Sigmoid colon (tissue), 4 donors: ENCODE data around the gene NRL.
"Not testable (repeated sequence)": the region's sequence is repeated elsewhere in the genome, so short reads cannot be mapped to it uniquely, and the experiment has no call there.

Experiments
- CTCF ChIP-seq, 4 experiments: fragments of 450-650 bp in 3 of 4; fragments of 200-600 bp in 1 of 4; IDR thresholded peaks; one replicate each; pipeline ENCODE4 v1.5.1; 2016 to 2019; ENCODE audit warnings: antibody characterized with exemption in 4 of 4, mild to moderate bottlenecking in 3 of 4, moderate library complexity in 2 of 4
- EP300 ChIP-seq, 4 donors: sonication (generic); formaldehyde crosslinking; IDR thresholded peaks; one replicate each; pipeline ENCODE4 v1.6.1; 2017; ENCODE audit warnings: antibody characterized with exemption in 4 of 4
- POLR2A ChIP-seq, 2 donors: fragments of 450-650 bp; IDR thresholded peaks; one replicate each; pipeline ENCODE4 v1.6.1; 2016; ENCODE audit warnings: antibody characterized with exemption in 2 of 2, mild to moderate bottlenecking in 2 of 2, moderate library complexity in 2 of 2
- POLR2AphosphoS5 ChIP-seq, 4 donors: sonication (generic); formaldehyde crosslinking; IDR thresholded peaks; one replicate each; pipeline ENCODE4 v1.6.1; 2017; ENCODE audit warnings: antibody characterized with exemption in 4 of 4

- not testable (repeated sequence) for TF ChIP-seq CTCF, POLR2AphosphoS5, EP300, POLR2A (IDR thresholded peaks at IDR 0.05)
These were observed 9.0 kb downstream of the NRL start for GRCh38 chr14:24105609-24106239.
